ENCODE data around the gene ETV2.
"Not testable (repeated sequence)": the region's sequence is repeated elsewhere in the genome, so short reads cannot be mapped to it uniquely, and the experiment has no call there.

Gene ETV2

GRCh38 chr19:35596366-35596999 lies 45.1 kb upstream of the ETV2 start:
- H3K4me3 ChIP-seq (ENCODE audit: low read depth in 1 of 2, low read length in 2 of 2), result no peak overlapping the region
- no peaks in the 10 kb centered on the region for H3K9me3 ChIP-seq (ENCODE audit: insufficient read depth, low read length, severe bottlenecking)
- H3K9ac ChIP-seq (ENCODE audit: low read depth, low read length), result no peak overlapping the region
- DNase-seq, result peak; percentile 25
- peak; percentile 62; the same call in 2 of the 3 replicates for ATAC-seq (ENCODE audit: insufficient read depth, low read depth)
- no peaks in the 10 kb centered on the region for H4K20me1 ChIP-seq (ENCODE audit: insufficient read depth, low read length)
- H3K27me3 ChIP-seq (ENCODE audit: insufficient read depth, low read length, poor library complexity), result no peaks in the 10 kb centered on the region
- H3K79me2 ChIP-seq (ENCODE audit: insufficient read depth, low read length), result no peaks in the 10 kb centered on the region
- TF ChIP-seq EZH2 (IDR thresholded peaks at IDR 0.05; ENCODE audit: borderline replicate concordance, low read depth, low read length, severe bottlenecking), result no peak
- TF ChIP-seq CTCF (IDR thresholded peaks at IDR 0.05; ENCODE audit: borderline replicate concordance, extremely low read depth, low read length, poor library complexity, severe bottlenecking), result no peak
- H3K36me3 ChIP-seq (ENCODE audit: insufficient read depth, low read length), result no peaks in the 10 kb centered on the region
- H3K4me2 ChIP-seq (ENCODE audit: insufficient read depth, low read length), result no peak overlapping the region
- no peak overlapping the region for H3K27ac ChIP-seq (ENCODE audit: low read length)
- H2AFZ ChIP-seq (ENCODE audit: low read depth, low read length), result no peak overlapping the region
- H3K4me1 ChIP-seq (ENCODE audit: insufficient read depth, low read length), result no peaks in the 10 kb centered on the region

- ATAC-seq (ENCODE audit: insufficient read depth, low read depth), result no peak
- Histone ChIP-seq H3K27me3 (ENCODE audit: insufficient read depth, low read length, poor library complexity) (no peaks in the 10 kb centered on the region), H3K27ac (ENCODE audit: low read length) (no peak overlapping the region), H3K4me3 (ENCODE audit: low read depth in 1 of 2, low read length in 2 of 2) (no peak overlapping the region), H3K4me1 (ENCODE audit: insufficient read depth, low read length) (no peaks in the 10 kb centered on the region), H3K36me3 (ENCODE audit: insufficient read depth, low read length) (no peaks in the 10 kb centered on the region), H3K79me2 (ENCODE audit: insufficient read depth, low read length) (no peaks in the 10 kb centered on the region), H3K9ac (ENCODE audit: low read depth, low read length) (no peak overlapping the region), H3K9me3 (ENCODE audit: insufficient read depth, low read length, severe bottlenecking) (no peaks in the 10 kb centered on the region), H3K4me2 (ENCODE audit: insufficient read depth, low read length) (no peak overlapping the region), H4K20me1 (ENCODE audit: insufficient read depth, low read length) (no peaks in the 10 kb centered on the region), H2AFZ (ENCODE audit: low read depth, low read length) (no peak overlapping the region)
- DNase-seq, result no peak
- no peak for TF ChIP-seq CTCF (IDR thresholded peaks at IDR 0.05; ENCODE audit: borderline replicate concordance, extremely low read depth, low read length, poor library complexity, severe bottlenecking)
- no peak for TF ChIP-seq EZH2 (IDR thresholded peaks at IDR 0.05; ENCODE audit: borderline replicate concordance, low read depth, low read length, severe bottlenecking)
Observed at GRCh38 chr19:35601971-35602370, 39.6 kb upstream of the ETV2 start.

- DNase-seq; H3K4me2 ChIP-seq (ENCODE audit: insufficient read depth, low read length): not testable (repeated sequence)
Observed at GRCh38 chr19:35604436-35604835, 37.1 kb upstream of the ETV2 start.

GRCh38 chr19:35607170-35607569 lies 34.4 kb upstream of the ETV2 start:
- H2AFZ ChIP-seq (ENCODE audit: low read depth, low read length); H3K36me3 ChIP-seq (ENCODE audit: insufficient read depth, low read length); H3K9me3 ChIP-seq (ENCODE audit: insufficient read depth, low read length, severe bottlenecking); H3K4me2 ChIP-seq (ENCODE audit: insufficient read depth, low read length); H3K4me3 ChIP-seq (ENCODE audit: low read depth in 1 of 2, low read length in 2 of 2); H3K9ac ChIP-seq (ENCODE audit: low read depth, low read length); H3K4me1 ChIP-seq (ENCODE audit: insufficient read depth, low read length); ATAC-seq (ENCODE audit: insufficient read depth, low read depth); H4K20me1 ChIP-seq (ENCODE audit: insufficient read depth, low read length); DNase-seq; H3K79me2 ChIP-seq (ENCODE audit: insufficient read depth, low read length); H3K27me3 ChIP-seq (ENCODE audit: insufficient read depth, low read length, poor library complexity); H3K27ac ChIP-seq (ENCODE audit: low read length): not testable (repeated sequence)

More at GRCh38 chr19:35604436-35604835, 37.1 kb upstream of the ETV2 start:
- H3K9me3 ChIP-seq (ENCODE audit: insufficient read depth, low read length, severe bottlenecking); H3K27me3 ChIP-seq (ENCODE audit: insufficient read depth, low read length, poor library complexity); H4K20me1 ChIP-seq (ENCODE audit: insufficient read depth, low read length); H3K4me1 ChIP-seq (ENCODE audit: insufficient read depth, low read length); ATAC-seq (ENCODE audit: insufficient read depth, low read depth); H2AFZ ChIP-seq (ENCODE audit: low read depth, low read length); H3K79me2 ChIP-seq (ENCODE audit: insufficient read depth, low read length); H3K27ac ChIP-seq (ENCODE audit: low read length); H3K9ac ChIP-seq (ENCODE audit: low read depth, low read length); H3K36me3 ChIP-seq (ENCODE audit: insufficient read depth, low read length); H3K4me3 ChIP-seq (ENCODE audit: low read depth in 1 of 2, low read length in 2 of 2): not testable (repeated sequence)
